Measurements from ENCODE around the gene POLD2.

Gene POLD2

DNA sequence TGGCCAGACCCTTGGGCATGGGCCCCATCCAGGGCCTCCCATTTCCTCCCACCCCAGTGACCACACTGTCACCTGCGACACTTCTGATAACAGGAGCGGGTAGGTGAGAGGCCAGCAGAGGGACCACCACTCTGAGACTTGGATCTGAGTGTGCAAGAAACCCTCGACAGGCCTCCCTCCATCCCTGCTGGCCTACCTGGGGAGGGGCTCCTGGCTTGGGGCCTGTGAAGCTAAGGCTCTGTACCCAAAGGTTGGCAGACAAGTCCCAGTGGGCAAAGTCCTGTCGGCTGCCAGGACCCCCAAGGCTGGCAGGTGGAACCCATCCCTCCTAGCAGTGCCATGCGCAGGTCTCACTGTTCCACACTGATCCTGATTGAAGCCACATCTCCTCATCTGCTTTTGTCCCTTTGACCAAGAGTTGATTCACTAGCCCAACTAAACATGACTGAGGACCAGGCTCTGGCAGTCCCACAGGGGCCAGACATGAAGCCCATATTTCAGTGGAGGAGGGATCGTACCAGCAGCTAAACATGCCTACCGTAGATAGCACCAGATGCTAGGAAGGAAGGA is 56.8 kb downstream of the POLD2 start:
- no peak overlapping the region for H2AFZ ChIP-seq (ENCODE audit: low read depth, low read length)
- H3K36me3 ChIP-seq (ENCODE audit: insufficient read depth, low read length): peaks cover 9% of the 10 kb centered on the region
- no peak overlapping the region for H3K4me3 ChIP-seq (ENCODE audit: low read length)
- no peaks in the 10 kb centered on the region for H3K27me3 ChIP-seq (ENCODE audit: insufficient read depth, low read length)
- H3K9me3 ChIP-seq (ENCODE audit: low read length): no peaks in the 10 kb centered on the region
- H3K4me1 ChIP-seq (ENCODE audit: insufficient read depth, low read length): peaks cover 20% of the 10 kb centered on the region

DNA sequence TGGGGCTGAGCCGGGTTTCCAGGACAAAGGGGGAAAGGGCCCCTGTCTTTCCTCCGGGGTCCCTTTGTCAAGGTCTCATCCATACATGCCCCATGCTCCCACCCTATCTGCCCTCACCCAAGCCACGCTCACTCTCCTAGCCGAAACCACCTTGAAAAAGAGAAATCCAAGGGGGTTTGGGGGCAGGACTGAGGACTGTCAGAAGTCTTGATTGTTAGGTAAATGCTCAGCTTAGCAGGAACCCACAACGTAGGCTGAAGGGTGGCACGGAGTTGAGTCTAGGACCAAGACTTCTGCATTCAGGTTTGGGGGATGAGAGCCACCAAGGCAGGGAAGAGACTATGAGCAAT is 57.3 kb downstream of the POLD2 start:
- H2AFZ ChIP-seq (ENCODE audit: low read depth, low read length): no peak overlapping the region
- no peaks in the 10 kb centered on the region for H3K9me3 ChIP-seq (ENCODE audit: low read length)
- no peak overlapping the region for H3K4me3 ChIP-seq (ENCODE audit: low read length)
- H3K36me3 ChIP-seq (ENCODE audit: insufficient read depth, low read length): peaks cover 13% of the 10 kb centered on the region
- no peaks in the 10 kb centered on the region for H3K27me3 ChIP-seq (ENCODE audit: insufficient read depth, low read length)
- H3K4me1 ChIP-seq (ENCODE audit: insufficient read depth, low read length): peaks cover 20% of the 10 kb centered on the region

DNA sequence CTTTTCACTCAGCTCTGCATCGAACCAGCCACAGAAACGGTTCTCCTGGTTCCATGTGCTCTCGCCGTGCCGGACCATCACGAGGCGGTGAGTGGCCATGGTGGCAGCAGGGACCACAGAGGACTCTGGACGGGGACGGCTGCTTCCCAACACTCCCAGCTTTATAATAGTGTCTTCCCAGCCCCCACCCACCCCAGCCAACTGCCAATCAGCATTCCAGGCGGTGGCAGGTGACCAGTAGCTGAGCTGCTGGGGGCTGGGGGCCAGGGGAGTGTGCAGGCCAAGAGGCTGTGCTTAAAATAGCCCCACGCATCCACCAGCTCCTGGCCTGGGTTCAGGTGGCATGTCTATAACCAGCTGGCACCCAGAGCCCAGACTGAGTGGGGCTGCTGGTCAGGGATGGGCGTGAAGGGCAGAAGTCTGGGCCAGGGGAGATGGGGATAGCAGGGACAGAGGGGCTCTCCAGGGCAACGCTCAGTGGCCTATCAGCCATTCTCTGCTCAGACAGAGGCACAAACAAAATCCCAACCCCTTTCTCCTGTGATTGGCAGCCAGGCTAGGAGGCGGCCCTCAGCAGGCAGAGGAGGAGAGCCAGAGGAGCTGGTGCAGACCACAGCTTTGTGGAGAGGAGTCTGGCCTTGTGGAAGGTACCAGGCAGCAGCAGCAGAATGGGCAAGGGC is 57.8 kb downstream of the POLD2 start, which contains the start of gene PGAM2:
Gene PGAM2 (minus strand): TSS at position 137 of the 680 bp plus-strand sequence. CDS start 38 bp downstream, at position 99.
- Histone ChIP-seq H3K9me3 (ENCODE audit: low read length) (no peaks in the 10 kb centered on the region), H3K36me3 (ENCODE audit: insufficient read depth, low read length) (peaks cover 18% of the 10 kb centered on the region), H3K4me1 (ENCODE audit: insufficient read depth, low read length) (peaks cover 20% of the 10 kb centered on the region), H2AFZ (ENCODE audit: low read depth, low read length) (no peak within 1 kb of the TSS), H3K27me3 (ENCODE audit: insufficient read depth, low read length) (no peaks in the 10 kb centered on the region), H3K4me3 (ENCODE audit: low read length) (no peak within 1 kb of the TSS)

DNA sequence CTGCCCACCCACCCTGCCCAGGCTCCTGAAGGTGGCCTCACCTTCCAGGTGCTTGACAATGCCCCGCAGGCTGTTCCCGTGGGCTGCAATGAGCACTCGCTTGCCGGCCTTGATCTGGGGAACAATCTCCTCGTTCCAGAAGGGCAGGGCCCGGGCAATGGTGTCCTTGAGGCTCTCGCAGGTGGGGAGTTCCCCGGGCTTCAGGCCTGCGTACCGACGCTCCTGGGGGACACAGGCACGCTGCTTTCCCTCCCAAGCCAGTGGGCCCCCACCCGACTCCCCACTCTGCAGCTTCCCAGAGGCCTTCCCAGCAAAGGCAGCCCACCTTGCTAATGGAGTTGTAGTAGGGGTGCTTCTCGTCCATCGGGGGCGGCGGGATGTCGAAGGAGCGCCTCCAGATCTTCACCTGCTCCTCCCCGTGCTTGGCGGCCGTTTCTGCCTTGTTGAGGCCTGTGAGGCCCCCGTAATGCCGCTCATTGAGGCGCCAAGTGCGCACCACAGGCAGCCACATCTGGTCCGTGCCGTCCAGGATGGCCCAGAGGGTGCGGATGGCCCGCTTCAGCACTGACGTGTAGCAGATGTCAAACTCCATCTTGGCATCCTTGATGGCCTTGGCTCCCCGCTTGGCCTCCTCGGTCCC is 58.4 kb downstream of the POLD2 start:
- Histone ChIP-seq H3K9me3 (ENCODE audit: low read length) (no peaks in the 10 kb centered on the region), H3K36me3 (ENCODE audit: insufficient read depth, low read length) (peaks cover 25% of the 10 kb centered on the region), H2AFZ (ENCODE audit: low read depth, low read length) (no peak overlapping the region), H3K4me1 (ENCODE audit: insufficient read depth, low read length) (peaks cover 20% of the 10 kb centered on the region), H3K4me3 (ENCODE audit: low read length) (no peak overlapping the region), H3K27me3 (ENCODE audit: insufficient read depth, low read length) (no peaks in the 10 kb centered on the region)

Data from neuron (in vitro differentiated cells).